ENCODE data around the gene S100A10. TPM values are rescaled to one million over a fixed set of nuclear protein-coding genes. Genes with fewer than 3 reads are reported as not detected.

Gene S100A10
- polyA plus RNA-seq, 1 donor, result 877 TPM

GRCh38 chr1:151940541-151940940 lies 53.1 kb downstream of the S100A10 start:
- no peak overlapping the region for H3K4me3 ChIP-seq (ENCODE audit: low read length)
- no CpG with 5 or more reads among the region's 1 CpG for WGBS (ENCODE audit: insufficient coverage, low lambda C conversion rate)

GRCh38 chr1:151939779-151940178 lies 53.9 kb downstream of the S100A10 start:
- WGBS (ENCODE audit: insufficient coverage, low lambda C conversion rate), result no CpG with 5 or more reads among the region's 1 CpG

More at GRCh38 chr1:151940541-151940940, 53.1 kb downstream of the S100A10 start:
- no peak for DNase-seq
- Histone ChIP-seq H3K9me3 (ENCODE audit: control insufficient read depth, low read depth, low read length) (no peaks in the 10 kb centered on the region), H3K36me3 (ENCODE audit: control insufficient read depth, insufficient read depth, low read length) (no peaks in the 10 kb centered on the region), H3K27ac (ENCODE audit: low read length) (peak overlapping the region; percentile 38), H3K4me1 (ENCODE audit: control insufficient read depth, insufficient read depth, low read length) (peaks cover 42% of the 10 kb centered on the region), H3K27me3 (ENCODE audit: control insufficient read depth, insufficient read depth, low read length) (no peaks in the 10 kb centered on the region)

GRCh38 chr1:151939141-151939540 lies 54.5 kb downstream of the S100A10 start:
- WGBS (ENCODE audit: insufficient coverage, low lambda C conversion rate), result 100% methylated on average over 2 of the region's 3 CpGs

More at GRCh38 chr1:151939779-151940178, 53.9 kb downstream of the S100A10 start:
- H3K9me3 ChIP-seq (ENCODE audit: control insufficient read depth, low read depth, low read length), result no peaks in the 10 kb centered on the region
- no peak for DNase-seq
- no peaks in the 10 kb centered on the region for H3K27me3 ChIP-seq (ENCODE audit: control insufficient read depth, insufficient read depth, low read length)
- no peak overlapping the region for H3K4me3 ChIP-seq (ENCODE audit: low read length)
- peaks cover 42% of the 10 kb centered on the region for H3K4me1 ChIP-seq (ENCODE audit: control insufficient read depth, insufficient read depth, low read length)
- H3K27ac ChIP-seq (ENCODE audit: low read length), result no peak overlapping the region
- no peaks in the 10 kb centered on the region for H3K36me3 ChIP-seq (ENCODE audit: control insufficient read depth, insufficient read depth, low read length)

GRCh38 chr1:151936653-151937052 lies 57.0 kb downstream of the S100A10 start:
- WGBS (ENCODE audit: insufficient coverage, low lambda C conversion rate), result 17% methylated on average over 2 of the region's 7 CpGs
- peaks cover 26% of the 10 kb centered on the region for H3K4me1 ChIP-seq (ENCODE audit: control insufficient read depth, insufficient read depth, low read length)

More at GRCh38 chr1:151939141-151939540, 54.5 kb downstream of the S100A10 start:
- Histone ChIP-seq H3K4me1 (ENCODE audit: control insufficient read depth, insufficient read depth, low read length) (peaks cover 39% of the 10 kb centered on the region), H3K36me3 (ENCODE audit: control insufficient read depth, insufficient read depth, low read length) (no peaks in the 10 kb centered on the region), H3K4me3 (ENCODE audit: low read length) (no peak overlapping the region), H3K9me3 (ENCODE audit: control insufficient read depth, low read depth, low read length) (no peaks in the 10 kb centered on the region), H3K27ac (ENCODE audit: low read length) (no peak overlapping the region), H3K27me3 (ENCODE audit: control insufficient read depth, insufficient read depth, low read length) (no peaks in the 10 kb centered on the region)
- no peak for DNase-seq

GRCh38 chr1:151935894-151936602 lies 57.6 kb downstream of the S100A10 start:
- Histone ChIP-seq H3K36me3 (ENCODE audit: control insufficient read depth, insufficient read depth, low read length) (no peaks in the 10 kb centered on the region), H3K4me1 (ENCODE audit: control insufficient read depth, insufficient read depth, low read length) (peaks cover 24% of the 10 kb centered on the region), H3K27me3 (ENCODE audit: control insufficient read depth, insufficient read depth, low read length) (no peaks in the 10 kb centered on the region), H3K27ac (ENCODE audit: low read length) (peak overlapping the region; percentile 89), H3K9me3 (ENCODE audit: control insufficient read depth, low read depth, low read length) (no peaks in the 10 kb centered on the region), H3K4me3 (ENCODE audit: low read length) (peak overlapping the region; percentile 28)
- DNase-seq, result peak in 1 of 2 donors; percentile 54
- 22% methylated on average over 1 of the region's 2 CpGs for WGBS (ENCODE audit: insufficient coverage, low lambda C conversion rate)

More at GRCh38 chr1:151936653-151937052, 57.0 kb downstream of the S100A10 start:
- Histone ChIP-seq H3K27ac (ENCODE audit: low read length) (peak overlapping the region; percentile 89), H3K4me3 (ENCODE audit: low read length) (peak overlapping the region; percentile 28), H3K9me3 (ENCODE audit: control insufficient read depth, low read depth, low read length) (no peaks in the 10 kb centered on the region), H3K27me3 (ENCODE audit: control insufficient read depth, insufficient read depth, low read length) (no peaks in the 10 kb centered on the region), H3K36me3 (ENCODE audit: control insufficient read depth, insufficient read depth, low read length) (no peaks in the 10 kb centered on the region)
- DNase-seq, result peak; percentile 39 to 84

GRCh38 chr1:151935154-151935553 lies 58.5 kb downstream of the S100A10 start:
- no peaks in the 10 kb centered on the region for H3K36me3 ChIP-seq (ENCODE audit: control insufficient read depth, insufficient read depth, low read length)
- H3K4me1 ChIP-seq (ENCODE audit: control insufficient read depth, insufficient read depth, low read length), result peaks cover 17% of the 10 kb centered on the region
- no peak overlapping the region for H3K4me3 ChIP-seq (ENCODE audit: low read length)
- H3K27me3 ChIP-seq (ENCODE audit: control insufficient read depth, insufficient read depth, low read length), result no peaks in the 10 kb centered on the region
- no peaks in the 10 kb centered on the region for H3K9me3 ChIP-seq (ENCODE audit: control insufficient read depth, low read depth, low read length)
- WGBS (ENCODE audit: insufficient coverage, low lambda C conversion rate), result no CpG with 5 or more reads among the region's 3 CpGs
- DNase-seq, result no peak
- peak overlapping the region; percentile 89 for H3K27ac ChIP-seq (ENCODE audit: low read length)

- H3K27ac ChIP-seq (ENCODE audit: low read length), result peak overlapping the region; percentile 22
- DNase-seq, result peak; percentile 46 to 75
- no peaks in the 10 kb centered on the region for H3K27me3 ChIP-seq (ENCODE audit: control insufficient read depth, insufficient read depth, low read length)
- H3K4me1 ChIP-seq (ENCODE audit: control insufficient read depth, insufficient read depth, low read length), result peaks cover 17% of the 10 kb centered on the region
- H3K4me3 ChIP-seq (ENCODE audit: low read length), result no peak overlapping the region
- no peaks in the 10 kb centered on the region for H3K36me3 ChIP-seq (ENCODE audit: control insufficient read depth, insufficient read depth, low read length)
- no peaks in the 10 kb centered on the region for H3K9me3 ChIP-seq (ENCODE audit: control insufficient read depth, low read depth, low read length)
- WGBS (ENCODE audit: insufficient coverage, low lambda C conversion rate), result 10% methylated on average over 2 of the region's 3 CpGs
These were observed 59.6 kb downstream of the S100A10 start for GRCh38 chr1:151934048-151934493.

Other genes starting within 250 kb of the S100A10 start
- gene MRPL9, start 230.4 kb downstream of the S100A10 start, polyA plus RNA-seq, result 58.3 TPM
- gene TDRKH, start 203.4 kb downstream of the S100A10 start, polyA plus RNA-seq, result 4.2 TPM
- 0.81 TPM for gene LINGO4, start 188.4 kb downstream of the S100A10 start, polyA plus RNA-seq
- 8.7 TPM for gene RORC, start 162.1 kb downstream of the S100A10 start, polyA plus RNA-seq
- 0.78 TPM for gene C2CD4D, start 154.0 kb downstream of the S100A10 start, polyA plus RNA-seq
- gene THEM5, start 140.1 kb downstream of the S100A10 start, polyA plus RNA-seq, result 0.45 TPM
- 40.7 TPM for gene THEM4, start 84.3 kb downstream of the S100A10 start, polyA plus RNA-seq
- 314 TPM for gene S100A11, start 43.1 kb upstream of the S100A10 start, polyA plus RNA-seq
- gene TCHHL1, start 95.2 kb upstream of the S100A10 start, polyA plus RNA-seq, result not detected
- 0.22 TPM for gene TCHH, start 121.6 kb upstream of the S100A10 start, polyA plus RNA-seq
- gene RPTN, start 165.4 kb upstream of the S100A10 start, polyA plus RNA-seq, result not detected
- gene HRNR, start 230.3 kb upstream of the S100A10 start, polyA plus RNA-seq, result 0.12 TPM

All from large intestine (tissue), 3 donors.